ENCODE data around the gene NME8. TPM values are rescaled to one million over a fixed set of nuclear protein-coding genes. Genes with fewer than 3 reads are reported as not detected.

NME8 gene
- total RNA-seq, 2 donors from 2014 or later: not detected

- Mint-ChIP-seq H3K27ac (no peak overlapping the region), H3K9me3 (no peaks in the 10 kb centered on the region), H3K36me3 (no peaks in the 10 kb centered on the region)
- no peak for DNase-seq (ENCODE audit: low spot score in 2 of 2)
- no peak for ATAC-seq
Observed at GRCh38 chr7:37853468-37853867, 5.1 kb downstream of the NME8 start.

- H3K36me3 Mint-ChIP-seq: no peaks in the 10 kb centered on the region
- no peak for DNase-seq (ENCODE audit: low spot score in 2 of 2)
- H3K9me3 Mint-ChIP-seq: no peaks in the 10 kb centered on the region
- ATAC-seq: no peak
- no peak overlapping the region for H3K27ac Mint-ChIP-seq
Observed at GRCh38 chr7:37882086-37882485, 33.7 kb downstream of the NME8 start.

- ATAC-seq (no peak), DNase-seq (ENCODE audit: low spot score in 2 of 2) (no peak)
- H3K36me3 Mint-ChIP-seq: no peaks in the 10 kb centered on the region
- no peaks in the 10 kb centered on the region for H3K9me3 Mint-ChIP-seq
- H3K27ac Mint-ChIP-seq: no peak overlapping the region
Observed at GRCh38 chr7:37893359-37893758, 45.0 kb downstream of the NME8 start.

GRCh38 chr7:37894671-37895070 lies 46.3 kb downstream of the NME8 start:
- H3K36me3 Mint-ChIP-seq: no peaks in the 10 kb centered on the region
- DNase-seq (ENCODE audit: low spot score in 2 of 2) (no peak), ATAC-seq (no peak)
- no peaks in the 10 kb centered on the region for H3K9me3 Mint-ChIP-seq
- H3K27ac Mint-ChIP-seq: no peak overlapping the region

- Mint-ChIP-seq H3K9me3 (no peaks in the 10 kb centered on the region), H3K27ac (no peak overlapping the region), H3K36me3 (no peaks in the 10 kb centered on the region)
- ATAC-seq (no peak), DNase-seq (ENCODE audit: low spot score in 2 of 2) (no peak)
Observed at GRCh38 chr7:37899712-37900247, 51.4 kb downstream of the NME8 start.

GRCh38 chr7:37901236-37901827 lies 52.9 kb downstream of the NME8 start:
- no peak overlapping the region for H3K27ac Mint-ChIP-seq
- no peaks in the 10 kb centered on the region for H3K9me3 Mint-ChIP-seq
- no peaks in the 10 kb centered on the region for H3K36me3 Mint-ChIP-seq
- ATAC-seq (no peak), DNase-seq (ENCODE audit: low spot score in 2 of 2) (no peak)

GRCh38 chr7:37901890-37902524 lies 53.6 kb downstream of the NME8 start:
- H3K9me3 Mint-ChIP-seq: no peaks in the 10 kb centered on the region
- ATAC-seq (no peak), DNase-seq (ENCODE audit: low spot score in 2 of 2) (no peak)
- no peak overlapping the region for H3K27ac Mint-ChIP-seq
- no peaks in the 10 kb centered on the region for H3K36me3 Mint-ChIP-seq

GRCh38 chr7:37908221-37908788 lies 59.9 kb downstream of the NME8 start:
- DNase-seq (ENCODE audit: low spot score in 2 of 2) (no peak), ATAC-seq (no peak)
- no peaks in the 10 kb centered on the region for H3K36me3 Mint-ChIP-seq
- H3K9me3 Mint-ChIP-seq: no peaks in the 10 kb centered on the region
- no peak overlapping the region for H3K27ac Mint-ChIP-seq

GRCh38 chr7:37912756-37913155 lies 64.4 kb downstream of the NME8 start:
- DNase-seq (ENCODE audit: low spot score in 2 of 2) (no peak), ATAC-seq (no peak)
- H3K27ac Mint-ChIP-seq: no peak overlapping the region
- no peaks in the 10 kb centered on the region for H3K9me3 Mint-ChIP-seq
- no peaks in the 10 kb centered on the region for H3K36me3 Mint-ChIP-seq

GRCh38 chr7:37915438-37915837 lies 67.0 kb downstream of the NME8 start:
- H3K27ac Mint-ChIP-seq: no peak overlapping the region
- H3K9me3 Mint-ChIP-seq: no peaks in the 10 kb centered on the region
- ATAC-seq (peak in 1 of 2 donors; percentile 67), DNase-seq (ENCODE audit: low spot score in 2 of 2) (no peak)
- H3K36me3 Mint-ChIP-seq: peaks cover 0 to 4% of the 10 kb centered on the region in 2 donors

GRCh38 chr7:37916017-37916672 lies 67.7 kb downstream of the NME8 start:
- ATAC-seq: peak in 1 of 2 donors; percentile 31

GRCh38 chr7:37916673-37917660 lies 68.6 kb downstream of the NME8 start, which contains the start of gene SFRP4:
TSS of gene SFRP4 (minus strand) at chr7:37916817. CDS start at chr7:37916537, 280 bp downstream.
- peaks cover 0 to 5% of the 10 kb centered on the region in 2 donors for H3K36me3 Mint-ChIP-seq
- no peak within 1 kb of the TSS for H3K27ac Mint-ChIP-seq
- DNase-seq (ENCODE audit: low spot score in 2 of 2) (no peak), ATAC-seq (peak in 1 of 2 donors; percentile 26)
- H3K9me3 Mint-ChIP-seq: no peaks in the 10 kb centered on the region

More at GRCh38 chr7:37916017-37916672, 67.7 kb downstream of the NME8 start:
- Mint-ChIP-seq H3K36me3 (peaks cover 0 to 5% of the 10 kb centered on the region in 2 donors), H3K9me3 (no peaks in the 10 kb centered on the region), H3K27ac (no peak overlapping the region)
- DNase-seq (ENCODE audit: low spot score in 2 of 2): no peak

- Mint-ChIP-seq H3K9me3 (no peaks in the 10 kb centered on the region), H3K36me3 (peaks cover 0 to 5% of the 10 kb centered on the region in 2 donors), H3K27ac (no peak overlapping the region)
- no peak for ATAC-seq
- DNase-seq (ENCODE audit: low spot score in 2 of 2): no peak
Observed at GRCh38 chr7:37918526-37918925, 70.1 kb downstream of the NME8 start.

- peak; percentile 57 to 59 for ATAC-seq
Observed at GRCh38 chr7:37920305-37920848, 72.0 kb downstream of the NME8 start, which contains the start of gene EPDR1. TSS of gene EPDR1 (plus strand) at chr7:37920640. CDS start at chr7:37920940, 300 bp downstream.

GRCh38 chr7:37920849-37921805 lies 72.7 kb downstream of the NME8 start:
- peak; percentile 61 to 63 for ATAC-seq
- Mint-ChIP-seq H3K36me3 (peaks cover 0 to 5% of the 10 kb centered on the region in 2 donors), H3K9me3 (peaks cover 0 to 1% of the 10 kb centered on the region in 2 donors), H3K27ac (no peak overlapping the region)
- DNase-seq (ENCODE audit: low spot score in 2 of 2): peak; percentile 19 to 57

More at GRCh38 chr7:37920305-37920848, 72.0 kb downstream of the NME8 start, which contains the start of gene EPDR1:
- H3K27ac Mint-ChIP-seq: no peak within 1 kb of the TSS
- peaks cover 0 to 5% of the 10 kb centered on the region in 2 donors for H3K36me3 Mint-ChIP-seq
- peak in 1 of 2 donors; percentile 18 for DNase-seq (ENCODE audit: low spot score in 2 of 2)
- H3K9me3 Mint-ChIP-seq: no peaks in the 10 kb centered on the region
